Measurements from ENCODE around the gene PXMP2. TPM values are rescaled to one million over a fixed set of nuclear protein-coding genes. Genes with fewer than 3 reads are reported as not detected.

The PXMP2 gene
- total RNA-seq, 4 donors from 2014 or later, result 22.6 to 91.4 (median 31.9) TPM

DNA sequence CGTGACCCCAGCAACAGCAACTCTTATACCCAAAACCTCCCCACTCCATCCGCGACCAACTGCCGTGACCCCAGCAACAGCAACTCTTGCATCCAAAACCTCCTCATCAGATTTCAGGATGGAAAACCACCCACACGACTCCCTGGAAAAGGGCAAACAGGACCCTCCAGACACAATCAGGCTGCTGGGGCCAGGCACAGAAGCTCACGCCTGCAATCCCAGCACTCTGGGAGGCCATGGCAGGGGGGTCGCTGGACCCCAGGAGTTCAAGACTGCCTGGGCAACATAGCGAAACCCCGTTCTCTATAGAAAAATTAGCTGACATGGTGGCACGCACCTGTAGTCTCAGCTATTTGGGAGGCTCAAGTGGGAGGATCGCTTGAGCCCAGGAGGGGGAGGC is 43.0 kb downstream of the PXMP2 start:
- ATAC-seq (ENCODE audit: low FRiP score) (no peak), DNase-seq (ENCODE audit: low spot score) (no peak)
- TF ChIP-seq, protein P1, sequence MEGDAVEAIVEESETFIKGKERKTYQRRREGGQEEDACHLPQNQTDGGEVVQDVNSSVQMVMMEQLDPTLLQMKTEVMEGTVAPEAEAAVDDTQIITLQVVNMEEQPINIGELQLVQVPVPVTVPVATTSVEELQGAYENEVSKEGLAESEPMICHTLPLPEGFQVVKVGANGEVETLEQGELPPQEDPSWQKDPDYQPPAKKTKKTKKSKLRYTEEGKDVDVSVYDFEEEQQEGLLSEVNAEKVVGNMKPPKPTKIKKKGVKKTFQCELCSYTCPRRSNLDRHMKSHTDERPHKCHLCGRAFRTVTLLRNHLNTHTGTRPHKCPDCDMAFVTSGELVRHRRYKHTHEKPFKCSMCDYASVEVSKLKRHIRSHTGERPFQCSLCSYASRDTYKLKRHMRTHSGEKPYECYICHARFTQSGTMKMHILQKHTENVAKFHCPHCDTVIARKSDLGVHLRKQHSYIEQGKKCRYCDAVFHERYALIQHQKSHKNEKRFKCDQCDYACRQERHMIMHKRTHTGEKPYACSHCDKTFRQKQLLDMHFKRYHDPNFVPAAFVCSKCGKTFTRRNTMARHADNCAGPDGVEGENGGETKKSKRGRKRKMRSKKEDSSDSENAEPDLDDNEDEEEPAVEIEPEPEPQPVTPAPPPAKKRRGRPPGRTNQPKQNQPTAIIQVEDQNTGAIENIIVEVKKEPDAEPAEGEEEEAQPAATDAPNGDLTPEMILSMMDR (IDR thresholded peaks at IDR 0.05), result no peak

DNA sequence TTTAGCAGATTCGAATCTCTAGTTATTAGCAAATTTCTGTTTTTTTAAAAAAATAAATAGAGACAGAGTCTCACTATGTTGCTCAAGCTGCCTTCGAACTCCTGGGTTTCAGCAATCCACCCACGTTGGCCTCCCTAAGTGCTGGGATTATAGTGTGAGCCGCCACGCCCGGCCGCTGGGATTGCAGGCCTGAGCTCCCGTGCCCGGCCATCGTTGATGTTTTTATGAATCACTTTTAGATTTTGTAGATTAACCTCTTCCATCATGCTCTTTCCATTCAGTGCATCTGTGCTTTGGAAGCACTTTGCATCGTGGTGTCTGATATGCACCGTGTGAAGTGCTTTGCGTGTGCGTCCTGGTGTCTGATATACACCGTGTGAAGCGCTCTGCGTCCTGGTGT is 44.2 kb downstream of the PXMP2 start:
- no peak for DNase-seq (ENCODE audit: low spot score)
- TF ChIP-seq, protein P1 (IDR thresholded peaks at IDR 0.05), result no peak
- no peak for ATAC-seq (ENCODE audit: low FRiP score)

DNA sequence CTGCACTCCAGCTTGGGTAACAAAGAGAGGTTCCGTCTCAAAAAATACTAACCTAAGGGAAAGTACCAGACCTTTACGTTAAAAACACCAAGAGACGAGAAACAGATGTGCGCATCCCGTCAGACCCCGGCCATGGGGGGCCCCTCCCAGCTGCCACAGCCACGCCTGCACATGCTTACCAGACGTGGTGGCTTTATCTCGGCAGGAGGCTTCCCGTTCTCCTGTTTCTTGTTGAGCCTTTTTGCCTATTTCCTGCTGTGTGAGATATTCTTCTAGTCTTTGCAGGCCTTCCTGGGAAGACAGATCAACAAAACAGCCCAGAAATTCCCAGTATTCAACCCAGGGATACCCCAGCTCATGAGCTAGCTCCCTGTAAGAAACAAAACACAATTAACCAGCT is 46.8 kb downstream of the PXMP2 start:
- ATAC-seq (ENCODE audit: low FRiP score), result no peak
- TF ChIP-seq, protein P1 (IDR thresholded peaks at IDR 0.05), result no peak
- DNase-seq (ENCODE audit: low spot score), result no peak

DNA sequence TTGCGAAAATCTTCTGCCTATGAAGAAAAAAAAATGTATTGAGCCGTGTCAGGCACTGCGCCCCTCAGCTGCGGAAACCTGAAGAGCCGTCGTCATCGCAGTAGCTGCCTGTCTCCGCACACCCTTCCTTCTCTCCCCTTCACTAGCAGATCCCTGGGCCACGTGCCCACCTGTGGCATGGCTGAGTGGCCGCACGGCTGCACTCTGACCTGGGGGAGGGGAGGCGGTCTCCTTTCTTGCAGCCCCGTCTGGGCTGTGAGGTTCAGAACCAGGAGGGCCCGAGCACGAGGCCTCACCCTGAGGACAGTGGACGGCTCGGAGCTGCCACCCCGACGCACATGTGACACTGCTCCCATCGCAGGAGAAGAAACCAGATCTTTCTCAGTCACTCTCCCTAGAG is 48.1 kb downstream of the PXMP2 start:
- DNase-seq (ENCODE audit: low spot score), result no peak
- TF ChIP-seq, protein P1 (IDR thresholded peaks at IDR 0.05), result no peak
- ATAC-seq (ENCODE audit: low FRiP score), result no peak

DNA sequence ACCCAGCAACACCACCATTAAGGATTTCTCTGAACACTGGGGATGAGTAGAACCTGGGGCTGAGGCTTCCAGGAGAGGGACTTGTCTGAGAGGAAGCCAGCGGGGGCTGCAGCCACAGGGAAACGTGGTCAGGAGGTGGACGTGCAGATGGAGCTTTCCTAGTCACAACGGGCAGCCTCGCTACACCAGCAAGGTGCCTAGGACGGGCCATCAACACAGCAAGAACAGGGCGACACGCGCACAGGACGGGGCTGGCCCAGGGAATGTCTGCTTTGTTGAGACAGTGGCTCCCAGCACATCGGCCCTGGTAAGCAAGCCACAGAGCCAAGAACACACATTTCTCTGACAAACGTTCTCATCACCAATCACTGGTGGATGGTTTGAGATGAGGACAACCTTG is 49.0 kb downstream of the PXMP2 start:
- DNase-seq (ENCODE audit: low spot score) (no peak), ATAC-seq (ENCODE audit: low FRiP score) (no peak)
- TF ChIP-seq, protein P1 (IDR thresholded peaks at IDR 0.05), result no peak

DNA sequence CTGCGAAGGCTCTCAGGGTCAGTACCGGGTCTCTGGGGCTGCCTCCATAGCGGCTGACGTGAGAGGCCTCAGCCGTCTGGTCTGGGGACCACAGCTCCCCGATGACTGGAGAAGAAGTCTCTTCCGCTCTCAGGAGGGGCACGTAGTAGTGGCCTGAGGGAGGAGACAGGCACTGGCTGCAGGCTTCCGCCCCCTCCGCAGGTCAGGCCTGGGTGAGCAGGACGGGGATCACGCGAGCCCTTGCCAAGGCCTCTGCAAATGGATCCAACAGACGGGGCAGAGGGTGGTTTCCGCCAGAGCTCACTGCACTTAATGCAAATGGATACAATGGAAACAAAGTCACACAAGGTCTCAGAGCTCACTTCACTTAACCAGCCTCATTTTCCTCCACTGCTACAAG is 49.5 kb downstream of the PXMP2 start:
- TF ChIP-seq, protein P1 (IDR thresholded peaks at IDR 0.05), result no peak
- ATAC-seq (ENCODE audit: low FRiP score), result no peak
- DNase-seq (ENCODE audit: low spot score), result no peak

DNA sequence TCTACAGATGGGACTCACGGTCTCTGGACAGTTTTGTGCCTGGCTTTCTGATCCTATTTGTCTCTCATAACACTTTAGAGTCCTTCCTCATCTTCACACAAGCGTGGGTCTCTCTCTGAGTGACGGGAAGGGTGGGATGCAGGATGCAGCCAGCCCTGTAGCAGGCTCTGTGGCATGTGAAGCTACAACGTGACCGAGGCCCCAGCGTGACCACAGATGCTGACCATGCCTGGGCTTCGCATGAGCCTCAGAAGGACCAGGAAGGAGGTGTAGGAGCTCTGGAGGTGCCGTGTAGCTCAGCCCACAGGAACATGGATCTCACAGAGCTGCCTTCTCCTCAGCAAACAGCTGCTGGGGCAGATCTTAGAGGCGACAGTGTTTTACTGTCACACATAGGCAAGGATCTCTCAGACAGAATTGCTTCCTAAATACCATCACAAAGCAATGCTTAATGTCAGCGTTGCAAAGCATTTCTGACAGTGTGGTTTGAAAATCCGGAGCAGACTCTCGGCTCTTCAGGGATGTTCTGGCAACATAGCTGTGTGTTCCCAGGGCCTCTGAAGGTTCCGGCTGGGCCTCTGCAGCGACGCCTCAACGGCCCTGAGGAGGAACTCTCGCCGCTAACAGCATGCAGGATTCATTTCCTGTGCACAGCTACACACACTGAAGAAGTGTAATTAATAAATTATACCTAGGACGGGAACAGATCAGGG is 52.4 kb downstream of the PXMP2 start:
- TF ChIP-seq, protein P1 (IDR thresholded peaks at IDR 0.05), result no peak
- DNase-seq (ENCODE audit: low spot score) (no peak), ATAC-seq (ENCODE audit: low FRiP score) (no peak)
